ENCODE data around the gene AP1S2. TPM values are rescaled to one million over a fixed set of nuclear protein-coding genes. Genes with fewer than 3 reads are reported as not detected.

The AP1S2 gene
- total and polyA plus RNA-seq, 9 of the 15 experiments (the other 6 are each of a cell fraction or from before 2014, with no cell fraction given) = 11.1 to 64.2 (median 25.8) TPM

GRCh38 chrX:15854080-15854655, 445 bp downstream of the AP1S2 start (continued):
- TF ChIP-seq REST (IDR thresholded peaks at IDR 0.05; ENCODE audit: borderline replicate concordance) (peak; percentile 36), REST (CRISPR knock-in tag; IDR thresholded peaks at IDR 0.05; ENCODE audit: low read depth) (no peak), LEF1 (IDR thresholded peaks at IDR 0.05) (no peak), ZNF121 (CRISPR knock-in tag; conservative IDR thresholded peaks at IDR 0.05) (no peak), ZMIZ1 (IDR thresholded peaks at IDR 0.05; ENCODE audit: low read depth in 2 of 2, low read length in 2 of 2) (no peak), ZNF57 (CRISPR knock-in tag; IDR thresholded peaks at IDR 0.05) (no peak), CBX1 (IDR thresholded peaks at IDR 0.05; ENCODE audit: low read depth) (no peak)
- TF ChIP-seq, protein P1, sequence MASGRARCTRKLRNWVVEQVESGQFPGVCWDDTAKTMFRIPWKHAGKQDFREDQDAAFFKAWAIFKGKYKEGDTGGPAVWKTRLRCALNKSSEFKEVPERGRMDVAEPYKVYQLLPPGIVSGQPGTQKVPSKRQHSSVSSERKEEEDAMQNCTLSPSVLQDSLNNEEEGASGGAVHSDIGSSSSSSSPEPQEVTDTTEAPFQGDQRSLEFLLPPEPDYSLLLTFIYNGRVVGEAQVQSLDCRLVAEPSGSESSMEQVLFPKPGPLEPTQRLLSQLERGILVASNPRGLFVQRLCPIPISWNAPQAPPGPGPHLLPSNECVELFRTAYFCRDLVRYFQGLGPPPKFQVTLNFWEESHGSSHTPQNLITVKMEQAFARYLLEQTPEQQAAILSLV (tag; IDR thresholded peaks at IDR 0.05) = no peak
- TF ChIP-seq, protein P2, sequence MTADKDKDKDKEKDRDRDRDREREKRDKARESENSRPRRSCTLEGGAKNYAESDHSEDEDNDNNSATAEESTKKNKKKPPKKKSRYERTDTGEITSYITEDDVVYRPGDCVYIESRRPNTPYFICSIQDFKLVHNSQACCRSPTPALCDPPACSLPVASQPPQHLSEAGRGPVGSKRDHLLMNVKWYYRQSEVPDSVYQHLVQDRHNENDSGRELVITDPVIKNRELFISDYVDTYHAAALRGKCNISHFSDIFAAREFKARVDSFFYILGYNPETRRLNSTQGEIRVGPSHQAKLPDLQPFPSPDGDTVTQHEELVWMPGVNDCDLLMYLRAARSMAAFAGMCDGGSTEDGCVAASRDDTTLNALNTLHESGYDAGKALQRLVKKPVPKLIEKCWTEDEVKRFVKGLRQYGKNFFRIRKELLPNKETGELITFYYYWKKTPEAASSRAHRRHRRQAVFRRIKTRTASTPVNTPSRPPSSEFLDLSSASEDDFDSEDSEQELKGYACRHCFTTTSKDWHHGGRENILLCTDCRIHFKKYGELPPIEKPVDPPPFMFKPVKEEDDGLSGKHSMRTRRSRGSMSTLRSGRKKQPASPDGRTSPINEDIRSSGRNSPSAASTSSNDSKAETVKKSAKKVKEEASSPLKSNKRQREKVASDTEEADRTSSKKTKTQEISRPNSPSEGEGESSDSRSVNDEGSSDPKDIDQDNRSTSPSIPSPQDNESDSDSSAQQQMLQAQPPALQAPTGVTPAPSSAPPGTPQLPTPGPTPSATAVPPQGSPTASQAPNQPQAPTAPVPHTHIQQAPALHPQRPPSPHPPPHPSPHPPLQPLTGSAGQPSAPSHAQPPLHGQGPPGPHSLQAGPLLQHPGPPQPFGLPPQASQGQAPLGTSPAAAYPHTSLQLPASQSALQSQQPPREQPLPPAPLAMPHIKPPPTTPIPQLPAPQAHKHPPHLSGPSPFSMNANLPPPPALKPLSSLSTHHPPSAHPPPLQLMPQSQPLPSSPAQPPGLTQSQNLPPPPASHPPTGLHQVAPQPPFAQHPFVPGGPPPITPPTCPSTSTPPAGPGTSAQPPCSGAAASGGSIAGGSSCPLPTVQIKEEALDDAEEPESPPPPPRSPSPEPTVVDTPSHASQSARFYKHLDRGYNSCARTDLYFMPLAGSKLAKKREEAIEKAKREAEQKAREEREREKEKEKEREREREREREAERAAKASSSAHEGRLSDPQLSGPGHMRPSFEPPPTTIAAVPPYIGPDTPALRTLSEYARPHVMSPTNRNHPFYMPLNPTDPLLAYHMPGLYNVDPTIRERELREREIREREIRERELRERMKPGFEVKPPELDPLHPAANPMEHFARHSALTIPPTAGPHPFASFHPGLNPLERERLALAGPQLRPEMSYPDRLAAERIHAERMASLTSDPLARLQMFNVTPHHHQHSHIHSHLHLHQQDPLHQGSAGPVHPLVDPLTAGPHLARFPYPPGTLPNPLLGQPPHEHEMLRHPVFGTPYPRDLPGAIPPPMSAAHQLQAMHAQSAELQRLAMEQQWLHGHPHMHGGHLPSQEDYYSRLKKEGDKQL (CRISPR knock-in tag; IDR thresholded peaks at IDR 0.05; ENCODE audit: borderline replicate concordance) = no peak
